HL-60 (cell line): ENCODE measurements around the gene PPL.

Experiments used
- DNase-seq, 2 experiments: peaks; one replicate each; pipeline ENCODE4 v3.0.0-alpha.2; 2010 to 2020; ENCODE audit warnings: low read depth in 1 of 2, low spot score in 1 of 2
- H3K27ac ChIP-seq: fragments of 250-450 bp; sonication (Bioruptor Pico); replicated peaks from 2 replicates; pipeline ENCODE4 v1.5.1; 2020; ENCODE audit warnings: mild to moderate bottlenecking, moderate library complexity
- H3K27me3 ChIP-seq: fragments of 250-450 bp; sonication (Bioruptor Pico); 2 replicates; pipeline ENCODE4 v1.5.1; 2021; ENCODE audit warnings: mild to moderate bottlenecking, moderate library complexity; ENCODE audit not compliant: insufficient read depth, poor library complexity, severe bottlenecking
- H3K4me3 ChIP-seq: replicated peaks from 2 replicates; pipeline ENCODE4 v1.5.1; 2011; ENCODE audit warnings: mild to moderate bottlenecking, control low read depth, low read length; ENCODE audit not compliant: insufficient read depth
- CTCF ChIP-seq: IDR thresholded peaks from one replicate; pipeline ENCODE4 v1.5.1; 2011; ENCODE audit warnings: low read length, control low read depth, inconsistent platforms; ENCODE audit not compliant: insufficient read depth
- GABPA ChIP-seq: IDR thresholded peaks from 2 replicates; pipeline ENCODE4 v1.6.1; 2012; ENCODE audit warnings: low read depth
- POLR2AphosphoS5 ChIP-seq: IDR thresholded peaks from 2 replicates; pipeline ENCODE4 v1.6.1; 2012; ENCODE audit warnings: low read depth
- REST ChIP-seq: IDR thresholded peaks from 2 replicates; pipeline ENCODE4 v1.6.1; 2012; ENCODE audit warnings: low read depth; ENCODE audit not compliant: insufficient replicate concordance
- SPI1 ChIP-seq: IDR thresholded peaks from 2 replicates; pipeline ENCODE4 v1.6.1; 2012; ENCODE audit warnings: low read depth, mild to moderate bottlenecking, borderline replicate concordance

PPL gene

GRCh38 chr16:4924593-4925292 is 12.2 kb downstream of the PPL start:
- no peak overlapping the region for H3K27ac ChIP-seq
- no peak for TF ChIP-seq CTCF
- TF ChIP-seq GABPA = no peak
- TF ChIP-seq POLR2AphosphoS5 = no peak
- TF ChIP-seq SPI1 = no peak
- TF ChIP-seq REST = no peak
- H3K4me3 ChIP-seq = no peak overlapping the region
- DNase-seq = no peak
- no peaks in the 10 kb centered on the region for H3K27me3 ChIP-seq

- no peak overlapping the region for H3K27ac ChIP-seq
- H3K27me3 ChIP-seq = no peaks in the 10 kb centered on the region
- H3K4me3 ChIP-seq = no peak overlapping the region
- TF ChIP-seq POLR2AphosphoS5 = no peak
- TF ChIP-seq REST = no peak
- no peak for TF ChIP-seq SPI1
- no peak for TF ChIP-seq GABPA
- TF ChIP-seq CTCF = no peak
- no peak for DNase-seq
Observed at GRCh38 chr16:4923853-4924252, 13.1 kb downstream of the PPL start.

GRCh38 chr16:4922721-4923342 is 14.1 kb downstream of the PPL start:
- Histone ChIP-seq H3K27me3 (no peaks in the 10 kb centered on the region), H3K4me3 (no peak overlapping the region), H3K27ac (no peak overlapping the region)
- DNase-seq = no peak
- TF ChIP-seq POLR2AphosphoS5 = no peak
- TF ChIP-seq REST = no peak
- no peak for TF ChIP-seq CTCF
- TF ChIP-seq SPI1 = no peak
- TF ChIP-seq GABPA = no peak
